Measurements from ENCODE around the gene PDZD2. TPM values are rescaled to one million over a fixed set of nuclear protein-coding genes. Genes with fewer than 3 reads are reported as not detected.

The PDZD2 gene
- total RNA-seq, 1 experiment from 2014 or later = not detected

DNA sequence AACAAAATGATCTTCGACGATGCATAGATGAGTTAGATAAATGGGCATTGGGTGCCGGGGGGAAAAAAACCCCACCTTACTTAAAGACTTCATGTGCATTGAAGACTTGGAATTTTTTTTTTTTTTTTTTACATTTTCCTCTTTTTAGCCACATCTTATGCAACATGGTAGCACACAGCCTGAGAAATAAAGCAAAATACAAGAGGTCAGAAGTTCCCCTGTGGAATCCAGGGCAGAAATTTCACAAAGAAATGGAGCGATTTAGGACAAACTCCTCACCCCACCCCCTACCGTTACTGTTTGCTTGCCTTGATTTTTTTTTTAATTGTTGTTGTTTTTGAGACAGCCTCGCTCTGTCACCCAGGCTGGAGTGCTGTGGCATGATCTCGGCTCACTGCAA is 382.0 kb downstream of the PDZD2 start:
- intact Hi-C loops (cut with micrococcal nuclease; ENCODE audit: unreplicated experiment) = no loop called here
- no peak overlapping the region for H3K27ac ChIP-seq
- H3K79me2 ChIP-seq (ENCODE audit: low read depth) = no peaks in the 10 kb centered on the region
- H3K27me3 ChIP-seq (ENCODE audit: insufficient read depth, low read depth) = peaks cover 89% of the 10 kb centered on the region
- no peak overlapping the region for H2AFZ ChIP-seq
- H3K9me2 ChIP-seq (ENCODE audit: insufficient read depth) = no peaks in the 10 kb centered on the region
- ChIA-PET CTCF (no interaction called here), POLR2A (ENCODE audit: unreplicated experiment) (interaction anchor here (0.7 kb wide), 1 partner anchor 1562 kb away, joined by 10 read pairs; no protein-coding TSS in a partner anchor)
- no peak overlapping the region for H3K4me2 ChIP-seq
- no peak for TF ChIP-seq EZH2 (IDR thresholded peaks at IDR 0.05; ENCODE audit: low read depth)
- TF ChIP-seq CTCF (conservative IDR thresholded peaks at IDR 0.05) = no peak
- H3F3A ChIP-seq (ENCODE audit: insufficient read depth, low read depth) = no peaks in the 10 kb centered on the region
- DNase-seq = no peak
- no TSS peak for BruUV-seq (replicated peaks)
- no peaks in the 10 kb centered on the region for H3K9me3 ChIP-seq (ENCODE audit: insufficient read depth, low read depth)
- H3K36me3 ChIP-seq (ENCODE audit: low read depth) = no peaks in the 10 kb centered on the region
- no peaks in the 10 kb centered on the region for H4K20me1 ChIP-seq (ENCODE audit: insufficient read depth)
- H3K4me3 ChIP-seq = no peak overlapping the region
- no peaks in the 10 kb centered on the region for H3K4me1 ChIP-seq (replicated peaks; ENCODE audit: insufficient read depth)

DNA sequence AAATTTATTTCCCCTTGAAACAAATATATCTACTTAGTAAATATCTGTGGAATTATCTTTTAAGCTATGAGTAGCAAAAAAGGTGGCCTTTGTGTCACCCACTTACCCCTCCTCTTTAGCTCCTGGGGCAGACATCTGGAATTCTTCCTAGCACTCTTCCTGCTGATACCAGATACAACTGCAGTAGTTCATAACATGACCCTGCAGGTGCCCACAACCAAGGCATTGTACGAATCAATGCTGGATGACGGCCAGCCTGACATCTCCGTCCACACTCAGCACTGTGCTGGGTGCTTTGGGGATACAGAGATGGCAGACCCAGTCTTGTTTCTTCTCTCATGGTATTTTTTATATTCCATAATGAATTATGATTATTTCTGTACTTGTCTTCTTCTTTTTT is 382.8 kb downstream of the PDZD2 start:
- no peak for TF ChIP-seq CTCF (conservative IDR thresholded peaks at IDR 0.05)
- TF ChIP-seq EZH2 (IDR thresholded peaks at IDR 0.05; ENCODE audit: low read depth) = no peak
- CTCF ChIA-PET = no interaction called here
- no peaks in the 10 kb centered on the region for H4K20me1 ChIP-seq (ENCODE audit: insufficient read depth)
- no peaks in the 10 kb centered on the region for H3K36me3 ChIP-seq (ENCODE audit: low read depth)
- H3F3A ChIP-seq (ENCODE audit: insufficient read depth, low read depth) = no peaks in the 10 kb centered on the region
- no peak overlapping the region for H3K27ac ChIP-seq
- POLR2A ChIA-PET (ENCODE audit: unreplicated experiment) = no interaction called here
- no peaks in the 10 kb centered on the region for H3K4me1 ChIP-seq (replicated peaks; ENCODE audit: insufficient read depth)
- peaks cover 89% of the 10 kb centered on the region for H3K27me3 ChIP-seq (ENCODE audit: insufficient read depth, low read depth)
- no TSS peak for BruUV-seq (replicated peaks)
- H3K4me2 ChIP-seq = no peak overlapping the region
- H3K9me3 ChIP-seq (ENCODE audit: insufficient read depth, low read depth) = no peaks in the 10 kb centered on the region
- intact Hi-C loops (cut with micrococcal nuclease; ENCODE audit: unreplicated experiment) = no loop called here
- DNase-seq = no peak
- H3K79me2 ChIP-seq (ENCODE audit: low read depth) = no peaks in the 10 kb centered on the region
- H3K9me2 ChIP-seq (ENCODE audit: insufficient read depth) = no peaks in the 10 kb centered on the region
- no peak overlapping the region for H3K4me3 ChIP-seq
- H2AFZ ChIP-seq = no peak overlapping the region

GRCh38 chr5:32022638-32023037 is 383.7 kb downstream of the PDZD2 start:
- Histone ChIP-seq H3K36me3 (ENCODE audit: low read depth) (no peaks in the 10 kb centered on the region), H3F3A (ENCODE audit: insufficient read depth, low read depth) (no peaks in the 10 kb centered on the region), H2AFZ (no peak overlapping the region), H3K9me2 (ENCODE audit: insufficient read depth) (no peaks in the 10 kb centered on the region), H3K4me1 (replicated peaks; ENCODE audit: insufficient read depth) (no peaks in the 10 kb centered on the region), H3K79me2 (ENCODE audit: low read depth) (no peaks in the 10 kb centered on the region), H3K27ac (no peak overlapping the region), H3K27me3 (ENCODE audit: insufficient read depth, low read depth) (peaks cover 88% of the 10 kb centered on the region), H3K4me3 (no peak overlapping the region), H3K9me3 (ENCODE audit: insufficient read depth, low read depth) (no peaks in the 10 kb centered on the region), H3K4me2 (no peak overlapping the region), H4K20me1 (ENCODE audit: insufficient read depth) (no peaks in the 10 kb centered on the region)
- CTCF ChIA-PET = no interaction called here
- POLR2A ChIA-PET (ENCODE audit: unreplicated experiment) = no interaction called here
- no TSS peak for BruUV-seq (replicated peaks)
- DNase-seq = no peak
- TF ChIP-seq CTCF (conservative IDR thresholded peaks at IDR 0.05) (no peak), EZH2 (IDR thresholded peaks at IDR 0.05; ENCODE audit: low read depth) (no peak)
- intact Hi-C loops (cut with micrococcal nuclease; ENCODE audit: unreplicated experiment) = no loop called here

Data from PC-9 (cell line).